Fibroblast of peridontal ligament (primary cell): ENCODE results near the gene FLT1.
A peak's percentile ranks its signal among the peaks of the same experiment; 100 is the strongest.

Experiments
- DNase-seq: peaks from one replicate; pipeline ENCODE4 v3.0.0-alpha.2; 2010; ENCODE audit errors: extremely low read depth

FLT1 gene

DNA sequence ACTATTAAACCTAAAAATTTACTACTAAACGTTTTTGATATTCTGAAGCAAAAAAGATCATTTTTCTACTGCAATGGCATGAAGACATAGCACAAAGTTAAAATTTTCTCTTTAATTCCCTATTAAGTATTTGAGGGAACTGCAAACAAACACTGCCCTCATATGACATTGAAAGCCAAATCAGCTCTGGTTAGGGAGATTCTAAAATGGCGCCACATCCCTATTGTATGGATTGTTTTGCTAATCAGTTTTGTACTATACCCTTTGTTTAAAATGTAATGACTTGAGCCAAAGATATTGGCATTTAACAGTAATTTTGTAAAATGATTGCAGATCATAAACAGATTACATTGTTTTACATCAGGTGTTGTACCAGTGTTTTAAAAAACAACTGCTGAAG, 65.8 kb downstream of the FLT1 start:
- no peak for DNase-seq

DNA sequence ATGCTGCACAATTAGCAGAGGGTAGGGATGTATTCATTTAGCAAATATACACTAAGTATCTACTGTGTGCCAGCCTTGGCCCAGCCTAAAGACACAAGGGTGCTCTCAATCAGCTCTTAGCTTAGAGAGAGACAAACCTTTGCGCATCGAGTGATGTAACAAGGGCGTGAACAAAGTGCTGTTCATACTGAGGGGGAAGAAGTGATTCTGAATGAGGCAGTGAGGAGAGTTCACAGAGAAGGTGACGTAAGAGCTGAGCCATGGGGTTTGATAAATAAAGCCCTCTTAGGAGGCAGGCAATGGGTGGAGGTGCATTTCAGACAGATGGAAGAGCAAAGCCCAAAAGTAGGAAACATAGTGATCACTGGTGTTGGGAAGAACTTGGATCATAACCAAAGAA, 68.5 kb downstream of the FLT1 start:
- DNase-seq: no peak

DNA sequence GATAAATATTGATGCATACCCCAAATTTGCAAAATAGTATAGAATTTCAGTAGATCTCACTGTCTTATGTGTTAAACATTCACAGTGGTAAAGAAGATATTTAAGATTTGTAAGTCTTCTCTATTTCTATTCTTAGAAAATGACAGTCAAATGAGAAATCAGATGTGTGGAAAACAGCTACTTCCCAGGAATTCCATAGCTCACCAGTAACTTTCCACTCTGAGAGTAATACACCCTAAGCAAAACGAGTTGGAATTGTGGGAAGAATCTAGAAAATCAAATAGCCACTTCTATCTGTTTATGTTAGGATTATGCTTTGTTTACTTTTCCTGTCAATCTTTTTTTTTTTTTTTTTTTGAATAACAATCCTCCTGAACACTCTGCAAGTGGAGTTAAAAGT, 69.1 kb downstream of the FLT1 start:
- no peak for DNase-seq

DNA sequence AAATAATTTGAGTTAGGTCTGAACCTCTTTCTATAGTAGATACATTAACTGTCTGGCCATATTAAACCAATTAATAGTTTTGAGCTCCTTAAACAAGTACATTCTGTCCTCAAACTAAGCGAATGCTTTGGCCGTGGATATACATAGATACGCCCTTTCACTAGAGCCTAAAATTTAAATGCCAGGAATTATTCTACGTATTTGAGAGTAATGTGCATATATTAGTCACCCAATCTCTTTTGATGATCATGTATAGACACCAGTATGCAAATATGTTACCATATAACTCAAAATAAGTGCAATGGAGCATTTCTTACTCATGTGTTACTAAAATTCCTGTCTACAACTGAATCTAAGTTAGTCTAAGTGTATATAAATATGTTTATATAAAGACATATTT, 70.4 kb downstream of the FLT1 start:
- no peak for DNase-seq

DNA sequence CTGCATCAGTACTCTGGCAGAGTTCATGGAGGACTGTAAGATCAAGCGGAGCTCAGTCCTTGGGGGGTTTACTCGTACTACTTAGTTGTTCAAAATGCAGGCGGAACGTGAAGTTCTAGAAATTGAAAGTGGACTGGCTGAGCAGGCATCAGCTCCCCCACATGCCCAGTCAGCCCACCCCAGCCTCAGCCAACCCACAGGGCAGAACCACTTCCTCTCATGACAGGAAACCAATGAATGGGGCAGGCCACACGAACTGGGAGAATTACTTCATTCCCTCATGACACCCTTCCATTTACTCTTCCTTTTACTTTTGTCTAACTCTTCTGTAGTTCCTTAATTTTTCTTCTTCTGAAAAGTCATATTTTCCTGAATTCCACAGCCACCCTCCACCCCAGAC, 71.9 kb downstream of the FLT1 start:
- DNase-seq: no peak

DNA sequence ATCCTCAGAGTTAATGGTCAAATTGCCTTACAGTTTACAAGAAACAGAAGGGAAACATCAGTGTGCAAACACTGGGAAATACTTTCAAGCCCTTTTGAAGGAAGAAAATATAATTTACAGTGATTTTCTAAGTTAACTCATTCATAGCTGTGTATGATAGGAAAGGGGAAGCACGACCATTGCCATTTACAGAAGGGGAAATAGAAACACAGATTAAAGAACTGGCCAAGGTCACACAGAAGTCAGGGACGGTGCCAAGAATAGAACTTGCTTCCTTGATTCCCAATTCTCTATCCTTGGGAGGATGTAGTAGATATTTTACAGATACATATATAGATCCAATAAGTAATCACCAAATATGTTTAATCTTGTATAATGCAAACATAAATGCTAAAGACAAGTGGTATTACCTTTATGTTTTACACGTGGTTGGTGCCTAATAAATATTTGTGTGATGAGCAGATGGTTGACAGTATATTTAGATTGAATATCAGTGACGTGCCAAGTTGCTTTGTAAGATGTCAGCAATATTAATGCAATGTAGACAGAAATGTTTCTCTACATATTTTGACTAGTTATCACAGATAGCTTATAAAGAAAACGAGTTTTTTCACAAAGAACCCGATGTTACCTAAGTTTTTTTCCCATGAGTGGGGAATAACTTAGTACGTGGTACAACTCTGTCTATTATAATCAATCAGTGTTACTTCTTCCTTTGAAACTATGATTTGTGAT, 73.1 kb downstream of the FLT1 start:
- no peak for DNase-seq

DNA sequence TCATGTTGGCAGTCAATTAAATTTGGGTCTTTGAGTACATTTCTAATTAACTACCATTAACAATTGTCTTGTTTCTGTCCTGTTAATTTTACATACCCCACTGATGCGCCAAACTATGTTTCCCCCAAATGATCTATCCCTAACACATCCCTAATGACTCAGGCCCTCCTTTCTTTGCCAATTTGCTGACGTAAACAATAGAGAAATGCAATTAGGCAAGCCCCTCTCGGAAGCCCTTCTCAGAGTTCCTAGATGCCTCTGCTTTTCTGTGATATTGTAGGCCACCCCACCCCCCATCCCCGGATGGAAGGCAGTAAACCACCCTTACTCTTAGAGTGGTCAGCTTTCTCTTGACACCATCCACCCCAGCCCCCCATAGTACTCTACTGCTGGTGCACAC, 74.2 kb downstream of the FLT1 start:
- DNase-seq: no peak

DNA sequence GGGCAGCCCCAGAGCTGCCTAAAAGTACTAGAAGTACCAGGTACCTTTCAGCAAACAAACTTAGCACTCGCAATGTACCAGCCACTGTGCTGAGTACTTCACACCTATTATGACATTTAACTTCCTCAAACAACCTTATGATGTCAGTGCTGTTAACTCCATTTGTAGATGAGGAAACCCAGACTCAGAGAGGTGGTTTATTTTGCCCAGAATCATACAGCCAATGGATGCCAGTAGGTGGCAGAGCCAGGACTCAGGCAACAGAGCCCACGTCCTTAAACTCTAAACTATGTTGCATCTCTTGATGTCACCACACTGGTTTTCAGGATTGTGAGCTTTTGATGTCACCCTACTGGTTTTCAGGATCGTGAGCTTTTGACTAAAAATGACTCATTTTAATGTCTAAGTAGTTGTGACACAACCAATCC, 78.9 kb downstream of the FLT1 start:
- no peak for DNase-seq

DNA sequence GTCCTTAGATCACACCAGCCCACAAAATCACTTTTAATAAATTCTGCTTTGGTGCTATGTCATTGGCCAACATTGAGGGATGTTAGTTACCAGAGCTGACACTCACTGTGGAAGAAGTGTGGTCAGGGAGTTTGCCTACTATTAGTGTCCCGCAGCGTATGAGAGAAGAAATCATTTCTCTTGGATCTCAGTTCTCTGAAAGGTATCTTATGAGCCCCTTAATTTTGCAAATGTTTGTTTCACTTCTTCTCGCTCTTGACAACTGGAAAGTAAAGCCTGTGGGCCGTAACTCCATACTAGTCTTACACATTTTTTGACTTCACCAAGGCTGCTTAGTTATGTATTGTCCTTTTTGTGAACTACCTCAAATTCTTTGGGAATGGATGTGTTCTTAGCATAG, 80.9 kb downstream of the FLT1 start:
- DNase-seq: no peak

DNA sequence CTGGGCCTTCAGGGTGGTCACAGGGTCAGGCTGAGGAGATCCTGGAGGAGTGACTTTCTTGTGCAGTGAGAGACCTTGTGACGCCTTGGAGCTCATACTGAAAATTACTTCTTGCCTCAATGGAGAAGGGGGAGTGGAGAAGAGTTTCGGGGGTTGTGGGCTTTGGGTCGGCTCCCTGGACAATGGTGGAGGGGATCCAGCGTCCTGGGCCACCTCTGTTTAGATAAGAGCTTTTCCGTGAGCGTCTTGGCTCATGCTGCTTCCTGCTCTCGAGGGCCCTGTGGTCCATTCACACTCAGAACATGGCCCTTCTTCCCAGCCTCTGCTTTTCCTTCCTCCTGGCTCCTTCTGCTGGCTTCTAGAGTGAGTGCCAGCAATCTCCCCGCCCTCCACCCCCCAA, 81.9 kb downstream of the FLT1 start:
- no peak for DNase-seq

DNA sequence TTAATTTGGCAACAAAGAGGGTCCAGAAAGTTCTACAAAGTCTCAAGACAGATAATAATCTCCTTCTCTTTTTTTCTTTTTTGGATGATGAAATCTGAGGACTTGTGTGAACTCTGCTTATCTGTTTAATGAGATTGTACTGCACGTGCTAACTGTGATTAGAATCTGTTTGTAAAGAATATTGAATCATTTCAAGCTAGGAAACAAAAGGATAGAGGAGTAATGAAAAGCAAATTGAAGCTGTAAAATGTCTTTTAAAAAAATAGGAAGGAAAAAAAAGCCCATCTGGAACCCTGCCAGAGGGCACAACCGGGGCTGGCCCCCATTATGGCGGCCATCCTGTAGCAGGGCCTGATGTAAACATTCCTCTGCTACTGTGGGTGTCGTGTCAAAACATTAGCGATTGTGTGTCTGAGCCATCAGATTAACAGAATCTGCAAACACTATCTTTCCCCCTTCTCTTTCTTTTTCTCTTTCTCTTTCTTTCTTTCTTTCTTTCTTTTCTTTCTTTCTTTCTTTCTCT, 83.0 kb downstream of the FLT1 start:
- DNase-seq: peak; percentile 16

DNA sequence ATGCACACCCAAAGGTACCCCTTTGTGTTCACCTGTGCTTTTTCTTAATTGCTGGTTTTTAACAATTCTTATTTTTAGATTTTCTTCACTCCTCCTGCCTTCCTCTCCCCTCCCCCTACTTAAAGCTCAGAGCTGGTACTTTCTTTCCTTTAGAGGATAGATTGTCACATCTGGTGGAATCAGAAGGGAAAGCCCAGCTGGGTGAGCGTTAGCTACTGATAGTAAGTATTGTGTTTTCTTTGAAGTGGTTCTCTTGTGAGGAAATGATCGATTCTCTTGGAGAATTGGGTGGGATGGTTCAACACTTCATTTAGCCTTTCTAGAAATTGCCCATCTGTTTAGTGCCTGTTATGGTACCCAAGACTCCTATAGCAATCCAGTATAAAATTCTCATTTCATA, 84.8 kb downstream of the FLT1 start:
- no peak for DNase-seq

DNA sequence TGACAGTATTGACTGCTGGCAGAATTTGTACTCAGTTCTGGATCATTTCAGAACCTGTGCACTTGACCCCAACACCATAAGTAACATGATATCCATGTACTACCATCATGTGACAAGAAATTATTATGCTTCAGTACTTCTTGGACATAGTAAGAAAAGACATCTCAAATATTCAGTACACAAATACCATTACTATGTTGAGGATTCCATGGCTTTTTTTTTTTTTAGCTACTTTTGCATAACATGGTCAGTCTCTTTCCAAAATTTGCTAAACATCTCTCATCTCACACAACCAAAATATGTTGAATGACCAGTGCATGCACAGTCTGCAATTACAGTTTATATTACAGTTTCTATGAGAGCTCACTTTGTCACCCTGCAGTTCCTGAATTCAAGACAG, 85.3 kb downstream of the FLT1 start:
- peak; percentile 50 for DNase-seq

DNA sequence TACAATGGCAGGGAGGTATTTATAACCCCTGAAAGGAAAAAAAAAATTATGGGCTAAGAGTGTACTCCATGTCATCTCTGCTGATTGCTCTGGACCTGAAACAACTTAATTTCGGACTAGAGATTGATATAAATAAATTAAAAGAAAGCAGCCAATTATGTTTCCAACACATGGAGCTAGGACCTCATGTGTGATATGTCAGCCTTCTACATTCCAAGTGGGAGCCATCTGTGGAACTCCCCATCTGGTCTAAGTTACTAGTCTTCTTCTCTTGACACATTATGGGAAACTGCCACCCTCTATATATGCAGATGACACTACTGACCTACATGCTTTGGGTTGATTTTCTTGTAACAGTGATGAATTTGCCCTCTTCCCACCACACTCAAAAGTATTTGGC, 86.1 kb downstream of the FLT1 start:
- no peak for DNase-seq

DNA sequence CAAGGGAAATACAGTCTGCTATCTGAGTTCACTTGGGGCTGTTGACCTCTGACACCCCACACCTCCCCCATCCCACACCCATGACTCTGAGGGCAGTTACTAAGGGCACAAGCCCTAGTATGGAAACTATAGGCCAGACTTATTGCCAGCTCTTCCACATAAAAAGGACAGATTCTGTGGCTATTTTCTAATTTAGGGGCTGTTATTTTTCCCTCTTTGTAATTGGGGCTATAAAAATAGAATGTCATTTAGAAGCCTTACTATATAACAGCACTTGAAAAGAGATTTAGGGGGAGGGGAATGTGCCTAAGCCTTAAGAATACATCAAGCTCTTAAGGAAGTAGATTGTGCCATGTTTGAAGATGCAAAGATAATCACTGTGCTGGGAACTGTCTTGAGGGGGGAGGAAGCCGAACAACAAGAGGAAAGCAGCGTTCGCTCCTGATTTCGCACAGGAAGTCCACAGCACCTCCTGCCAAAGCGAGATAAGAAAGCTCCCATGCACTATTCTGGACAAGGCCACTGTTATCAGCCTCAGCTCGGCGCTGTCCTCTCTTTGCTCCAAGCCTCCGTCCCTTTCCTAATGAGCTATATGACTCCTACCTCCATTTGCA, 86.6 kb downstream of the FLT1 start:
- DNase-seq: no peak

DNA sequence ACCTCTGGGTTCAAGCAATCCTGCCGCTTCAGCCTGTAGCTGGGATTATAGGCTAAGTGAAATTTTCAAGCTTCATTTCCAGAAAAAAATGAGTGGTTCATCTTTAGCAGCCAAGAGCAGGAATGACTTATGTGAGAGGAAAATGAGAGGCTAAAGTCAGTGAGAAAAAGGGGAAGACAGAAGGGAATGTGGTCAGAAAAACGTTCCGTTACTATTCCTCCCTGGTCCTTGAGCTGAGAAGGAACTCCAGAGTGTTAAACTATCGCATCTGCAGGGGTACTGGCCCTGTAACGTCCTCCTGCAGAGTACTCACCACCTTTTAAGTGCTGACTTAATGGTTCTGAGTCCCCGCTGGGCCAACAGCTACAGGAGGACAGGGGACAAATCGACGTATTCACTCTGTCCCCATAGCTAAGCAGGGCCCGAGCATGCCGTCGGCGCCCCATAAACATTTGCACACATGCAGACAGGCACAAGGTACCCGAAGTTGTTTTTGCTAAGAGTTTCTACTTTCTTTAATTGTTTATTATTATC, 88.1 kb downstream of the FLT1 start:
- no peak for DNase-seq

DNA sequence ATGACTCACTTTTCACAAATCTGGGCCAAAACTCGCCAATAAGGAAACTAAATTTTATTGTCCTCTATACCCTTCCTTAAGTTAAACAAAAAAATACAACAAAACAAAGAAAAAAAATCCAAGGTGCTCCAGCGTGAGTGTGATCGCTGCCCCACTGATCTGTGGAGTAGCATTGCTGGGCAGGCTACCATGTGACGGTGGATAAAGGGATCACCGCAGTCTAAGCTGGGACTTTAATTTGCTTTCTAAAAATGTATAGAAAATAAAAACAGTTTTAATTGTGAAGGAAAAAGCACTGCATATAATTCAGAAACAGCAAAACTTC, 92.9 kb downstream of the FLT1 start:
- DNase-seq: no peak

DNA sequence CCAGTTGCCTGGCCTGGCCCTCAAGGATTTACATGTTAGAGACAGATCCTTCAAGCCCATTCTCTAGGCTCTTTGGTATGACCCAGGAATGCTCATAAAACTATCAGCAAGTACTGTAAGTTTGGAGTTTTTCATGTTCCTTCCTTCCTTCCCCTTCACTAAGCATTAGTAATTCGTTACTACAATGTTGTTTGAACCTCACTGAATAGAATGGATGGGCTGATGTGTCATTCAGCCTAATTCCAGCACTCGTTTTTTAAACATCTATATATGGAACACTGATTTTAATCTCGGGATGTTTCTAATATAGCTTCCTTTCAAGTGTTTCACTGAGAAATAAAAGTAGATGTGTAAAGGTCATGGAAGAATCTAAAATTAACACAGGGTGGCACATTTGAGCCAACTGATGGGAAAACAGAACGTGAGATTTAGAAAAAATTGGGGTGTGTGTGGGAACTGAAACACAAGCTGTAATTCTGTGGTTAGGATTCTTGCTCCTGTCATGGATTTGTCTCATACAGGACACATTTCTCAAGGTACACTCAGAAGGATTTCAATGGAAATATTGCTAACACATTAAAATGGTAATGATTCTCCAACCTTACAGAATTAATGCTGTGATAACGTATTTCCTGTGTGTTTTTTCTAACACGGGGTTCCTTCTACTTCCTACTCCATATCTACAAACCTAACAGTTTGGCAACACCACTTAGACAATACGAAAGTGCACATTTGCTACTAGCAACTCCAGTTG, 93.4 kb downstream of the FLT1 start:
- peak; percentile 57 for DNase-seq

DNA sequence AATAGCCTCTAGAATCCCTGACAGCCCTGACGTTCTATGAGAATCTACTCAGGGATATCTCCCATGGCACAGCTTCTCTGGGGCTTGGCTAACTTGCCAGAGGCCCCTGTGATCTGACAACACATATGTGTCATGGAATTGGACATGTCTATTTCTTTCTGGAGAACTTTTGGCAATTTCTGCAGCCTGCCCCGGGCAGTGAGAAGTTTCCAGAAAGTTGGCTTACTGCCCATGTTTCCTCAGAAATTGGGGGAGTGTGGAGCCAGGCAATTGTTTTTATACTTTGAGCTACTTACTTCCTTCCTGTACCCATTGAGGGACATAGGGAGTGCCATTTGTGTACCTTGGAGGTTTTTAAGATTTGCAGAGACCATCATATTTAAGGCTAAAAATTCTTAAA, 98.9 kb downstream of the FLT1 start:
- DNase-seq: no peak

DNA sequence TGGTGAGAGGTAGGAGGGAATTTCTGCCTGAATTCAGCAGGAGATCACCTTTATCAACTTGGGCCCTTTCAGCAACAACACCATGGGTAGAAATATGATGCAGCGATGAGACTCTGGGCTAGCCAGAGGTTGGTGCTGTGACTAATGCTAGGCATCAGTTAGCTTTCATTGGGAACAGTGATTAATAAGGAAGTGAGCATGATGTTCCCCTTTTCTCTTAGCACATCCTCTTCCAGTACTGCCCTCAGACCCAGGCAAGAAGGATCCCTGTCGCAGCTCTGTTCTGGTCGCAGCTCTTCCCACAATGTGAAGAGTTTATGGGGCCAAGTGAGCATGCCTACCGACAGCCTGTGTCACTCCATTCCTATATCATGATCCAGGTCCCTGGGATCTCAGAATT, 100.5 kb downstream of the FLT1 start:
- DNase-seq: no peak

DNA sequence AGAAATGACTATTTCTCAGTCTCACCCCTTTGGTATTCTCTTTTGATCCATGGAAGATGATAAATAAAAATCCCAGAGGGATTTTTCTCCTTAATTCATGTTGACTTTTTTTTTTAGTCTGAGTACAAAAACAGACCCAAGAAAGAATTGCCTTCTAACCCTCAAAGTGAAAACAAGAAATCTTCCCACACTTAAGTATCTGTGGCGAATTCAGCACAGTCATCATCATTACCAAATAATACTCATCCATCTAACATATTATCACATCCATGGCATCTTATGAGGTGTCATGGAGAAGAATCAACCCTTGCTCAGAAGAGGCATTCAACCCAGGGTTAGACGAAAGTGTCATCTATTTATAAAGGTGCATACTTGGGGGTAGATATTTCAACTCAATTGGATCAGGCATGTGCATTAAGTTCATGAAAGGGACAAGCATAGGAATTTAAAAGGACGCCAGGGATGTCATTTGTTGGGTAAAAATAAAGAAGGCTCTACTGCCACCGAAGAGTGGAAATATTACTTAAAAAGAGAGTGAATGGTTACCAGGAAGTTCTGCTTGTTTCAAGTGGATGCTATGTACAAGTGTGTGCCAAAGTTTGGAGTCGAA, 101.9 kb downstream of the FLT1 start:
- DNase-seq: no peak

DNA sequence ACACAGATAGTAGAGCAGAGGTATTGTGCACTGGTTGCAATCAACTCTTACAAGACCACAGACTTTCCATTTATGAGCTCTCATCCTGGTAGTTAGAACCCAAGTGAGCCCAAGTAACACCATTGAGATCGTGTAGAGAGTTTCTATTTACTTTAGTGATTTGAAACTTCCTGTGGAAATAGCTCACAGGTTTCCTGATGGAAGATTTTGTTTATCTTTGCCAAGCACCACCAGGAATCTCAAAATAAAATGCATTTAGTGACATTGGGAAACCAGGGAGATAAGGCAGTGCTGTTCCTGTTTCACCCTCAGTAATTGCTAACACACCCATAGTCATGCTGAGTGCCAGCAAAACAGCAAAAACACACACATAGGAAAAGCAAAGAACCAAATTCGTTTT, 102.5 kb downstream of the FLT1 start:
- DNase-seq: no peak
